Measurements from ENCODE around the gene CCNK.

Gene CCNK

GRCh38 chr14:99538275-99538674 is 57.1 kb downstream of the CCNK start:
- DNase-seq (ENCODE audit: low read depth), result no peak
- H3K4me3 ChIP-seq (ENCODE audit: control insufficient read depth, low read depth, low read length), result no peak overlapping the region
- TF ChIP-seq CTCF (conservative IDR thresholded peaks at IDR 0.05; ENCODE audit: control insufficient read depth, insufficient read depth, low read depth, low read length), result no peak

- DNase-seq (ENCODE audit: low read depth), result no peak
These were observed 57.5 kb downstream of the CCNK start for GRCh38 chr14:99538733-99539132.

GRCh38 chr14:99539491-99539890 is 58.3 kb downstream of the CCNK start:
- TF ChIP-seq CTCF (conservative IDR thresholded peaks at IDR 0.05; ENCODE audit: control insufficient read depth, insufficient read depth, low read depth, low read length), result no peak
- no peak for DNase-seq (ENCODE audit: low read depth)
- no peak overlapping the region for H3K4me3 ChIP-seq (ENCODE audit: control insufficient read depth, low read depth, low read length)

More at GRCh38 chr14:99538733-99539132, 57.5 kb downstream of the CCNK start:
- H3K4me3 ChIP-seq (ENCODE audit: control insufficient read depth, low read depth, low read length), result no peak overlapping the region
- no peak for TF ChIP-seq CTCF (conservative IDR thresholded peaks at IDR 0.05; ENCODE audit: control insufficient read depth, insufficient read depth, low read depth, low read length)

- no peak for DNase-seq (ENCODE audit: low read depth)
- no peak for TF ChIP-seq CTCF (conservative IDR thresholded peaks at IDR 0.05; ENCODE audit: control insufficient read depth, insufficient read depth, low read depth, low read length)
- no peak overlapping the region for H3K4me3 ChIP-seq (ENCODE audit: control insufficient read depth, low read depth, low read length)
These were observed 59.2 kb downstream of the CCNK start for GRCh38 chr14:99540196-99541032.

GRCh38 chr14:99541211-99541610 is 60.0 kb downstream of the CCNK start:
- TF ChIP-seq CTCF (conservative IDR thresholded peaks at IDR 0.05; ENCODE audit: control insufficient read depth, insufficient read depth, low read depth, low read length), result no peak
- DNase-seq (ENCODE audit: low read depth), result no peak
- no peak overlapping the region for H3K4me3 ChIP-seq (ENCODE audit: control insufficient read depth, low read depth, low read length)

GRCh38 chr14:99541677-99542470 is 60.7 kb downstream of the CCNK start:
- DNase-seq (ENCODE audit: low read depth), result no peak
- no peak for TF ChIP-seq CTCF (conservative IDR thresholded peaks at IDR 0.05; ENCODE audit: control insufficient read depth, insufficient read depth, low read depth, low read length)
- H3K4me3 ChIP-seq (ENCODE audit: control insufficient read depth, low read depth, low read length), result no peak overlapping the region
